ENCODE data around the gene AQP6.
"Not testable (repeated sequence)": the region's sequence is repeated elsewhere in the genome, so short reads cannot be mapped to it uniquely, and the experiment has no call there.

AQP6 gene

GRCh38 chr12:49987625-49988303, 15.0 kb downstream of the AQP6 start:
- Histone ChIP-seq H3K9me3 (ENCODE audit: insufficient read depth, low read length) (no peaks in the 10 kb centered on the region), H3K36me3 (ENCODE audit: insufficient read depth, insufficient read length, low read length) (peaks cover 62% of the 10 kb centered on the region), H3K9ac (ENCODE audit: insufficient read length, low read depth) (no peak overlapping the region), H3K27me3 (ENCODE audit: insufficient read depth, insufficient read length) (no peaks in the 10 kb centered on the region), H3K4me3 (ENCODE audit: insufficient read length, low read depth) (no peak overlapping the region), H3K4me1 (ENCODE audit: insufficient read depth, insufficient read length) (peaks cover 13% of the 10 kb centered on the region)
- no peak for TF ChIP-seq ZNF274 (IDR thresholded peaks at IDR 0.05; ENCODE audit: low read depth, low read length)
- TF ChIP-seq YY1 (IDR thresholded peaks at IDR 0.05; ENCODE audit: insufficient read depth, insufficient read length) = no peak
- TF ChIP-seq SUZ12 (IDR thresholded peaks at IDR 0.05; ENCODE audit: extremely low read depth, insufficient read depth, insufficient read length) = no peak
- DNase-seq (ENCODE audit: low read depth, low spot score) = no peak

- H3K9ac ChIP-seq (ENCODE audit: insufficient read length, low read depth); H3K4me3 ChIP-seq (ENCODE audit: insufficient read length, low read depth); H3K4me1 ChIP-seq (ENCODE audit: insufficient read depth, insufficient read length); H3K9me3 ChIP-seq (ENCODE audit: insufficient read depth, low read length); H3K27me3 ChIP-seq (ENCODE audit: insufficient read depth, insufficient read length); DNase-seq (ENCODE audit: low read depth, low spot score): not testable (repeated sequence)
- peaks cover 77% of the 10 kb centered on the region for H3K36me3 ChIP-seq (ENCODE audit: insufficient read depth, insufficient read length, low read length)
Observed at GRCh38 chr12:49989400-49989799, 16.7 kb downstream of the AQP6 start.

- no peak overlapping the region for H3K9ac ChIP-seq (ENCODE audit: insufficient read length, low read depth)
- DNase-seq (ENCODE audit: low read depth, low spot score) = no peak
- no peaks in the 10 kb centered on the region for H3K27me3 ChIP-seq (ENCODE audit: insufficient read depth, insufficient read length)
- TF ChIP-seq YY1 (IDR thresholded peaks at IDR 0.05; ENCODE audit: insufficient read depth, insufficient read length) (no peak), SUZ12 (IDR thresholded peaks at IDR 0.05; ENCODE audit: extremely low read depth, insufficient read depth, insufficient read length) (no peak), ZNF274 (IDR thresholded peaks at IDR 0.05; ENCODE audit: low read depth, low read length) (no peak)
- no peak overlapping the region for H3K4me3 ChIP-seq (ENCODE audit: insufficient read length, low read depth)
- H3K4me1 ChIP-seq (ENCODE audit: insufficient read depth, insufficient read length) = no peaks in the 10 kb centered on the region
- no peaks in the 10 kb centered on the region for H3K9me3 ChIP-seq (ENCODE audit: insufficient read depth, low read length)
- peaks cover 86% of the 10 kb centered on the region for H3K36me3 ChIP-seq (ENCODE audit: insufficient read depth, insufficient read length, low read length)
Observed at GRCh38 chr12:49990273-49990672, 17.5 kb downstream of the AQP6 start.

- Histone ChIP-seq H3K9ac (ENCODE audit: insufficient read length, low read depth) (no peak overlapping the region), H3K4me3 (ENCODE audit: insufficient read length, low read depth) (no peak overlapping the region), H3K9me3 (ENCODE audit: insufficient read depth, low read length) (no peaks in the 10 kb centered on the region), H3K4me1 (ENCODE audit: insufficient read depth, insufficient read length) (no peaks in the 10 kb centered on the region), H3K36me3 (ENCODE audit: insufficient read depth, insufficient read length, low read length) (peaks cover 88% of the 10 kb centered on the region), H3K27me3 (ENCODE audit: insufficient read depth, insufficient read length) (no peaks in the 10 kb centered on the region)
- DNase-seq (ENCODE audit: low read depth, low spot score) = no peak
- TF ChIP-seq SUZ12 (IDR thresholded peaks at IDR 0.05; ENCODE audit: extremely low read depth, insufficient read depth, insufficient read length) (no peak), YY1 (IDR thresholded peaks at IDR 0.05; ENCODE audit: insufficient read depth, insufficient read length) (no peak), ZNF274 (IDR thresholded peaks at IDR 0.05; ENCODE audit: low read depth, low read length) (no peak)
Observed at GRCh38 chr12:49998453-49998852, 25.7 kb downstream of the AQP6 start.

DNA sequence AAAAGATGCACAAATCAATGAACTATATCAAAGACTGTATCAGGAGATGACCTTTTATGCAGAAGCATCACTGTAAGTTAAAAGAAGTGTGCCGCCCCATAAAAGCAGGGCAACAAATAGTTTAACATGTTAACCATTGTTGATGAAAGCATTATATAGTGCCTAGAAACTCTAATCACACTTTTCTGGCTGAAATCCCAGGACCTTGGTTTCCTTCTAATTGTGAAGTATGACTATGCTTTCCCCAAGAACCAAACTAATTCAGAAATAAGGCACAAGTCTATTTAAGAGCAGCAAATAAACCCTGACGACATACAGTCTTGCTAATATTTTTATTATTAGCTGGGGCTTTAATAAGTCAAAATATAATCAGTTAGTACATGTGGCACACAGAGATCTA, 30.8 kb downstream of the AQP6 start:
- no peak for DNase-seq (ENCODE audit: low read depth, low spot score)
- H3K9me3 ChIP-seq (ENCODE audit: insufficient read depth, low read length) = no peaks in the 10 kb centered on the region
- H3K27me3 ChIP-seq (ENCODE audit: insufficient read depth, insufficient read length) = no peaks in the 10 kb centered on the region
- TF ChIP-seq ZNF274 (IDR thresholded peaks at IDR 0.05; ENCODE audit: low read depth, low read length) = no peak
- no peak for TF ChIP-seq YY1 (IDR thresholded peaks at IDR 0.05; ENCODE audit: insufficient read depth, insufficient read length)
- no peak for TF ChIP-seq SUZ12 (IDR thresholded peaks at IDR 0.05; ENCODE audit: extremely low read depth, insufficient read depth, insufficient read length)
- peaks cover 83% of the 10 kb centered on the region for H3K36me3 ChIP-seq (ENCODE audit: insufficient read depth, insufficient read length, low read length)
- no peak overlapping the region for H3K4me3 ChIP-seq (ENCODE audit: insufficient read length, low read depth)
- H3K4me1 ChIP-seq (ENCODE audit: insufficient read depth, insufficient read length) = no peaks in the 10 kb centered on the region
- H3K9ac ChIP-seq (ENCODE audit: insufficient read length, low read depth) = no peak overlapping the region

- H3K9me3 ChIP-seq (ENCODE audit: insufficient read depth, low read length) = no peaks in the 10 kb centered on the region
- H3K27me3 ChIP-seq (ENCODE audit: insufficient read depth, insufficient read length) = no peaks in the 10 kb centered on the region
- no peaks in the 10 kb centered on the region for H3K4me1 ChIP-seq (ENCODE audit: insufficient read depth, insufficient read length)
- peaks cover 76% of the 10 kb centered on the region for H3K36me3 ChIP-seq (ENCODE audit: insufficient read depth, insufficient read length, low read length)
- H3K4me3 ChIP-seq (ENCODE audit: insufficient read length, low read depth) = no peak overlapping the region
- no peak for DNase-seq (ENCODE audit: low read depth, low spot score)
- H3K9ac ChIP-seq (ENCODE audit: insufficient read length, low read depth) = no peak overlapping the region
- TF ChIP-seq SUZ12 (IDR thresholded peaks at IDR 0.05; ENCODE audit: extremely low read depth, insufficient read depth, insufficient read length) (no peak), ZNF274 (IDR thresholded peaks at IDR 0.05; ENCODE audit: low read depth, low read length) (no peak), YY1 (IDR thresholded peaks at IDR 0.05; ENCODE audit: insufficient read depth, insufficient read length) (no peak)
Observed at GRCh38 chr12:50004696-50005095, 31.9 kb downstream of the AQP6 start.

- no peak overlapping the region for H3K4me3 ChIP-seq (ENCODE audit: insufficient read length, low read depth)
- no peaks in the 10 kb centered on the region for H3K27me3 ChIP-seq (ENCODE audit: insufficient read depth, insufficient read length)
- H3K9ac ChIP-seq (ENCODE audit: insufficient read length, low read depth) = no peak overlapping the region
- H3K9me3 ChIP-seq (ENCODE audit: insufficient read depth, low read length) = no peaks in the 10 kb centered on the region
- H3K36me3 ChIP-seq (ENCODE audit: insufficient read depth, insufficient read length, low read length) = peaks cover 76% of the 10 kb centered on the region
- no peak for DNase-seq (ENCODE audit: low read depth, low spot score)
- TF ChIP-seq SUZ12 (IDR thresholded peaks at IDR 0.05; ENCODE audit: extremely low read depth, insufficient read depth, insufficient read length) (no peak), ZNF274 (IDR thresholded peaks at IDR 0.05; ENCODE audit: low read depth, low read length) (no peak), YY1 (IDR thresholded peaks at IDR 0.05; ENCODE audit: insufficient read depth, insufficient read length) (no peak)
- no peaks in the 10 kb centered on the region for H3K4me1 ChIP-seq (ENCODE audit: insufficient read depth, insufficient read length)
Observed at GRCh38 chr12:50005175-50005574, 32.4 kb downstream of the AQP6 start.
